Skin of body (tissue), 2 donors: ENCODE measurements around the gene SMAP1. TPM values are rescaled to one million over a fixed set of nuclear protein-coding genes. Genes with fewer than 3 reads are reported as not detected.

Source experiments
- DNase-seq: peaks from one replicate; lab custom pipeline; 2025; lab: John Stamatoyannopoulos, UW
- total RNA-seq: library from RNA; depleted of rRNA; stranded (reverse); fragments of >200 nt; gene quantifications from one replicate; pipeline ENCODE4 v1.2.3, GENCODE V29; 2014

The SMAP1 gene
- total RNA-seq, 1 donor from 2014 or later = 19.3 TPM

DNA sequence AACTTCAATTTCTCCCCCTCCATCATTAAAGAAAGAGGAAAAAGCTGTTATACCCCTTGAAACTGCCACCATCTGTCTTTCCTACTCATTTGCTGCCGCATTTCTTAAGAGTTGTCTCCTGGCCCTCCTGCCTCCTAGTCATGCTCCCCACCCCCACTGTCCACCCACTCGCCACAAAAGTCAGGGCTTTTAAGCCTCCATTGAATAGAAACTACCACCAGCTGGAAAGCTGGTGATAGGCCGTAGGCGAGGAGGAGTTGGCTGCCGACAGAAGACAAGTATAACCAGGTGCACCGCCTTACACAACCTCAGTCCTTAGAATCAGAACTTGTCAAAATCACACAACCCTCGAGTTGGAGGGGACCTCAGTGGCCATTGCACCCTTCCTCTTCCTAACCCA lies 221.6 kb downstream of the SMAP1 start:
- no peak for DNase-seq

DNA sequence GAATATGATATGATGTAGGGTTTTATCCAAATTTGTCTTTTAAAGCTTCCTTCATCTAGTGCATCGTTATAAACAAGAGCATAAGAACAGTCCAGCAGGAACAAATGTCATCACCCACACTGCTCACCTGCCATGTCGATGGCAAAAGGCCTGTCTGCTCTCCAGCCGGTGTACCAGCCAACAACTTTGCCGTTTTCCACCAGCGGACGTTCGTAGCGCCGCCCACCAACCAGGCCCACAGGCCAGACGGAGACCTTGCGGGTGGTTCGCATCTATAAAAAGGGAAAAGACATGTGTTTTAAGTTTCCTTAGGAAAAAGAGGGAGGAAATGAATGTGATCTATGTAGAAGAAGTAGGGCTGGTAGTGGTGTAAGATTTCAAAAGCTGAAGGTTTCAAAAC lies 226.3 kb downstream of the SMAP1 start:
- no peak for DNase-seq

DNA sequence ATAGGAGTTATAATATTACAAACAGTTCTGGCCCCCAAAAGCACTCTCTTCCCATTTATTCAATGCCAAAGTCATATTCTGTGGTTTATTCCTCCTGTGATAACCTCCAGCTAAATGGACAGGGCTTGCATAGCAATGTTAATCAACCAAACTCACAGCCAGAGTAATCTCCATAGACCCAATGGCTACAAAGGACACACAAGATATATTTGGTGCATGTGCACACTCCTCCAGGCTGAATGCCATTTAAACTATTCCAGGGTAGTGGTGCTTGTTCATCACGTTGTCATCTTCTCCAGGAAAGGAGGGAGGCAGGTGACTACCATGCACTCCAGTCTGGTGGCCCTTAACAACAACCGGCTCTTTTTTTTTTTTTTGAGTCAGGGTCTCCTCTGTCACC lies 232.4 kb downstream of the SMAP1 start:
- no peak for DNase-seq

DNA sequence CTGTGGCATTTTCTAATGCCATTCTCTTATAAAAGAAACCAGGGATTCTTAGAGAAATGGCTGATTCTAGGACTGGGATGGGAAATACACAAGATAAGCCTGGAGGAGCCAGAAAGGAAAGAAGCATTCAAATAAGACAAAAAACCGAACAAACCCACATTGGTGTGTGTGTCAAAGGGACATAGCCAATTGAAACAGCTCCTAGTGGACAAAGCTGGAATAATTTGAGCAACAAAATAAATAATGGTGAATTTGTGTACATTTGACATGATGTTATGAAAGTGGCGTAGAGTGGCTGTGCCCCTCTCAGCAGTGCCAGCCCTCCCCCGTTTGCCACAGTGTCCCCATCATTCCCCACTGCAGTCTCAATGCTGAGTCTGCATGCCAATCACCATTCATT lies 233.6 kb downstream of the SMAP1 start:
- no peak for DNase-seq

DNA sequence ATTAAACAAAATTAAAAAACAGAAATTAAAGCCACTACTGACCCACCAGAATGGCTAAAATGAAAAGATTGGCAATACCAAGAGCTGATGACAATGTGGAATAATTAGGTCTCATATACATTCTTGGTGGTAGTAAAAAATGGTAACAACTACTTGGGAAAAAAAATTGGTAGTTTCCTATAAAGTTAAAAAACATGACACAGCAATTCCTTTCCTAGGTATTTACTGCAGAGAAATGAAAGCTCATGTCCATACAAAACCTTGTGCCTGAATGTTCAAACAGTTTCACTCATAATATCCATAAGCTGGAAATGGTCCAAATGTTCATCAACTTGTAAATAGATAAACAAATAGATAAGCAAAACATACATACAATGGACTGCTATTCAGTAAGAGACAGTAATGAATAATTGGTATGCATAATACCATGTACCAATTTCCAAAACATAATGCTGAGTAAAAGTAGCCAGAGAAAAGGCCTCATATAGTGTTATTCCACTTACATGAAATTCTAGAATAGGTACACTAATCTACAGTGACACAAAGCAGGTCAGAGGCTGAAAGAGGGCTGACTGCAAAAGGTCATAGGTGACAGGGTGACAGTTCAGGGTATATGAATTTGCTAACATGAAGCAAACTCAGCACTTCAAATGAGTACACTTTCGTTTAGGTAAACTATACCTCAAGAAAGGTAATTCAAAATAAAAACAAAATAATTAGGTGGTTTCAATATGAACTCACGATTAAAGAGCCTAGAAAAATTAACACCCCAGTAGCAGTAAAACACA lies 236.2 kb downstream of the SMAP1 start:
- DNase-seq = no peak

DNA sequence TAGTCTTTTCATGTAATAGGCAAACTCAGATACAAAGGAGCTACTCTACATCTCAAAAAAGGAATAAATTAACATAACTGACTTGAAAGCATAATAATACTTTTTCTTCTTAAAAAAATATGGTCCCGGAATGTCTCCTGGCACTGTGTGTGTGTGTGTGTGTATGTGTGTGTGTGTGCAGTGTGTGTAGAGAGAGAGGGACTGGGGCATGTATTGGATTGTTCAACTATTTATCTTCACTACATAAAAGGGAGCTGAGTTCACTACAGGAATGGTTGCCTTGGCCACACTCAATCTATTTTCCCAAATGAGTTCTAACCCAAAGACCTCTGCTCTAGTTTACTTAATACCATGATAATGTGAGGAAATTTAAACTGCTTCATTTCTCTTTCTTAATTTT lies 238.1 kb downstream of the SMAP1 start:
- no peak for DNase-seq

Other genes starting within 250 kb of the SMAP1 start
- 9.5 TPM for gene SDHAF4, start 101.0 kb upstream of the SMAP1 start, total RNA-seq